HepG2 (cell line): ENCODE measurements around the gene CIAO3. TPM values are rescaled to one million over a fixed set of nuclear protein-coding genes. Genes with fewer than 3 reads are reported as not detected.

Source experiments
- FLYWCH1 ChIP-seq: sonication (generic); formaldehyde crosslinking; IDR thresholded peaks from 2 replicates; pipeline ENCODE4 v1.8.1; 2023; ENCODE audit warnings: mild to moderate bottlenecking, missing genetic modification reagents
- KLF11 ChIP-seq: IDR thresholded peaks from 2 replicates; pipeline ENCODE4 v1.6.1; 2016; ENCODE audit warnings: missing compliant biosample characterization
- KMT2A ChIP-seq: sonication (generic); formaldehyde crosslinking; IDR thresholded peaks from 2 replicates; pipeline ENCODE4 v1.4.0; 2020; ENCODE audit warnings: missing genetic modification reagents
- MAZ ChIP-seq, 2 experiments: sonication (generic) in 1 of 2; formaldehyde crosslinking in 1 of 2; IDR thresholded peaks; 2 replicates each; pipeline versions ENCODE4 v1.5.0 to v1.6.1; 2012 to 2020; ENCODE audit warnings: low read depth in 2 of 2, mild to moderate bottlenecking in 2 of 2, borderline replicate concordance in 1 of 2, improper control_type of control experiment in 1 of 2, low read length in 1 of 2, missing genetic modification reagents in 1 of 2, moderate library complexity in 1 of 2
- PAWR ChIP-seq: sonication (generic); formaldehyde crosslinking; IDR thresholded peaks from 2 replicates; pipeline ENCODE4 v1.4.0; 2020; ENCODE audit warnings: missing genetic modification reagents, mild to moderate bottlenecking, borderline replicate concordance
- PPARG ChIP-seq: conservative IDR thresholded peaks from 2 replicates; pipeline ENCODE4 v1.6.1; 2016; ENCODE audit warnings: missing biosample characterization, missing genetic modification reagents
- SRSF4 ChIP-seq: fragments of 200-400 bp; formaldehyde crosslinking; IDR thresholded peaks from one replicate; pipeline ENCODE4 v1.6.1; 2018; ENCODE audit warnings: mild to moderate bottlenecking, low read depth, low read length, moderate library complexity; ENCODE audit not compliant: poor library complexity, severe bottlenecking
- TAF1 ChIP-seq: sonication (generic); formaldehyde crosslinking; IDR thresholded peaks from 2 replicates; pipeline ENCODE4 v1.4.0; 2020; ENCODE audit warnings: missing genetic modification reagents
- TIGD3 ChIP-seq: sonication (generic); formaldehyde crosslinking; IDR thresholded peaks from 2 replicates; pipeline ENCODE4 v1.5.1; 2020; ENCODE audit warnings: mild to moderate bottlenecking, missing genetic modification reagents, borderline replicate concordance
- U2AF1 ChIP-seq: fragments of 200-400 bp; formaldehyde crosslinking; optimal IDR thresholded peaks from 2 replicates; pipeline ENCODE3; 2017; ENCODE audit warnings: mild to moderate bottlenecking, low read depth, low read length
- ZBTB20 ChIP-seq: sonication (generic); formaldehyde crosslinking; IDR thresholded peaks from 2 replicates; pipeline ENCODE4 v1.8.1; 2023; ENCODE audit warnings: missing genetic modification reagents, low read depth, mild to moderate bottlenecking, borderline replicate concordance
- ZBTB40 ChIP-seq, 2 experiments: fragments of 450-650 bp in 1 of 2; sonication (generic) in 1 of 2; formaldehyde crosslinking in 1 of 2; IDR thresholded peaks; 2 replicates each; pipeline versions ENCODE4 v1.6.1 to v1.8.0; 2016 to 2022; ENCODE audit warnings: antibody characterized with exemption in 1 of 2, mild to moderate bottlenecking in 1 of 2, missing genetic modification reagents in 1 of 2
- ZNF160 ChIP-seq: sonication (generic); formaldehyde crosslinking; IDR thresholded peaks from 2 replicates; pipeline ENCODE4 v1.8.0; 2022; ENCODE audit warnings: mild to moderate bottlenecking, inconsistent platforms, missing genetic modification reagents
- ZNF263 ChIP-seq: sonication (generic); formaldehyde crosslinking; IDR thresholded peaks from 2 replicates; pipeline ENCODE4 v1.4.0; 2020; ENCODE audit warnings: missing genetic modification reagents
- ZNF296 ChIP-seq: sonication (generic); formaldehyde crosslinking; conservative IDR thresholded peaks from 2 replicates; pipeline ENCODE4 v1.5.0; 2020; ENCODE audit warnings: mild to moderate bottlenecking, missing genetic modification reagents
- ZNF326 ChIP-seq: sonication (generic); formaldehyde crosslinking; IDR thresholded peaks from 2 replicates; pipeline ENCODE4 v1.4.0; 2020; ENCODE audit warnings: missing genetic modification reagents, borderline replicate concordance
- ZNF460 ChIP-seq: sonication (generic); formaldehyde crosslinking; IDR thresholded peaks from 2 replicates; pipeline ENCODE4 v1.5.1; 2020; ENCODE audit warnings: missing genetic modification reagents, mild to moderate bottlenecking, borderline replicate concordance
- ZNF557 ChIP-seq: sonication (generic); formaldehyde crosslinking; IDR thresholded peaks from 2 replicates; pipeline ENCODE4 v1.4.0; 2020; ENCODE audit warnings: missing genetic modification reagents
- ZNF674 ChIP-seq: sonication (generic); formaldehyde crosslinking; IDR thresholded peaks from 2 replicates; pipeline ENCODE4 v1.5.0; 2020; ENCODE audit warnings: low read depth, mild to moderate bottlenecking, missing genetic modification reagents
- ZNF768 ChIP-seq: sonication (generic); formaldehyde crosslinking; IDR thresholded peaks from 2 replicates; pipeline ENCODE4 v1.4.0; 2020; ENCODE audit warnings: missing genetic modification reagents
- polyA plus RNA-seq, 8 experiments: library from polyadenylated mRNA; depleted of rRNA in 3 of 8; stranded (reverse) in 7 of 8; unstranded in 1 of 8; fragments of >200 nt; fragmentation: Illumina TruSeq in 4 of 8; extraction: Trizol in 4 of 8; gene quantifications; 2 replicates each; pipeline versions ENCODE4 v1.2.1 to v1.2.3, GENCODE V29; 2011 to 2016; ENCODE audit warnings: low read depth in 4 of 8, missing spikeins in 1 of 8, mixed read lengths in 1 of 8; ENCODE audit not compliant: insufficient read depth in 1 of 8
- total RNA-seq, 5 experiments: library from RNA; depleted of rRNA; stranded (reverse); fragments of >200 nt; fragmentation: Illumina TruSeq; extraction: Trizol; gene quantifications; 2 replicates each; pipeline ENCODE4 v1.2.3, GENCODE V29; 2016; ENCODE audit warnings: low read depth in 1 of 5

Gene CIAO3
- total and polyA plus RNA-seq, 2 of the 13 experiments (the other 11 are each of a cell fraction or from before 2014, with no cell fraction given): 21.7 to 25.0 TPM

- TF ChIP-seq TIGD3 (no peak), FLYWCH1 (no peak), ZNF557 (CRISPR knock-in tag) (no peak), KLF11 (no peak), ZBTB20 (CRISPR knock-in tag) (no peak), U2AF1 (no peak), ZNF460 (no peak), ZBTB40 (IDR thresholded peaks at IDR 0.05) (no peak), ZBTB40 (CRISPR knock-in tag; IDR thresholded peaks at IDR 0.05) (no peak), MAZ (IDR thresholded peaks at IDR 0.05; ENCODE audit: borderline replicate concordance, low read depth, low read length) (no peak), MAZ (CRISPR knock-in tag; IDR thresholded peaks at IDR 0.05; ENCODE audit: low read depth) (no peak), SRSF4 (no peak), PAWR (CRISPR knock-in tag) (no peak), ZNF768 (no peak), KMT2A (CRISPR knock-in tag) (no peak), PPARG (CRISPR knock-in tag) (no peak), ZNF674 (CRISPR knock-in tag) (no peak), ZNF296 (CRISPR knock-in tag) (no peak), ZNF326 (CRISPR knock-in tag) (no peak; the same call in 1 of the 2 replicates), ZNF263 (CRISPR knock-in tag) (no peak), TAF1 (no peak), ZNF160 (CRISPR knock-in tag) (no peak)
Observed at GRCh38 chr16:719815-720446, 20.9 kb downstream of the CIAO3 start (continued).
